GM21423 (cell line): ENCODE results near the gene TFEC.

ENCODE experiments used
- ATAC-seq: cut with Tn5 transposase; IDR thresholded peaks from one replicate; pipeline ENCODE4 v1.9.1; 2021; ENCODE audit warnings: mild to moderate bottlenecking, moderate library complexity; ENCODE audit not compliant: unreplicated experiment

The TFEC gene

GRCh38 chr7:115995701-115996100 is 34.9 kb downstream of the TFEC start:
- no peak for ATAC-seq

- no peak for ATAC-seq
These were observed 42.2 kb downstream of the TFEC start for GRCh38 chr7:115988401-115988800.

- no peak for ATAC-seq
These were observed 43.1 kb downstream of the TFEC start for GRCh38 chr7:115987486-115987885.

- ATAC-seq: no peak
These were observed 46.5 kb downstream of the TFEC start for GRCh38 chr7:115984105-115984504.

GRCh38 chr7:115980159-115980558 is 50.4 kb downstream of the TFEC start:
- no peak for ATAC-seq

- no peak for ATAC-seq
These were observed 53.9 kb downstream of the TFEC start for GRCh38 chr7:115976651-115977050.

- no peak for ATAC-seq
These were observed 54.8 kb downstream of the TFEC start for GRCh38 chr7:115975766-115976165.

- ATAC-seq: no peak
These were observed 57.2 kb downstream of the TFEC start for GRCh38 chr7:115973406-115973805.

GRCh38 chr7:115971506-115971905 is 59.1 kb downstream of the TFEC start:
- no peak for ATAC-seq

- ATAC-seq: no peak
These were observed 62.0 kb downstream of the TFEC start for GRCh38 chr7:115968596-115968995.

GRCh38 chr7:115968171-115968570 is 62.4 kb downstream of the TFEC start:
- ATAC-seq: no peak

GRCh38 chr7:115965796-115966475 is 64.6 kb downstream of the TFEC start:
- ATAC-seq: no peak

GRCh38 chr7:115965236-115965635 is 65.3 kb downstream of the TFEC start:
- ATAC-seq: no peak

- ATAC-seq: no peak
These were observed 65.8 kb downstream of the TFEC start for GRCh38 chr7:115964799-115965198.

- ATAC-seq: no peak
These were observed 68.2 kb downstream of the TFEC start for GRCh38 chr7:115962340-115962739.

GRCh38 chr7:115953592-115954255 is 76.8 kb downstream of the TFEC start:
- no peak for ATAC-seq

- ATAC-seq: no peak
These were observed 77.7 kb downstream of the TFEC start for GRCh38 chr7:115952832-115953231.

- ATAC-seq: no peak
These were observed 79.0 kb downstream of the TFEC start for GRCh38 chr7:115951547-115951946.

GRCh38 chr7:115941703-115942268 is 88.8 kb downstream of the TFEC start:
- no peak for ATAC-seq

- ATAC-seq: no peak
These were observed 90.0 kb downstream of the TFEC start for GRCh38 chr7:115940460-115941060.

GRCh38 chr7:115937960-115938359 is 92.6 kb downstream of the TFEC start:
- ATAC-seq: no peak

GRCh38 chr7:115933471-115933870 is 97.1 kb downstream of the TFEC start:
- no peak for ATAC-seq
